KBM-7 (cell line): ENCODE data around the gene GAREM1.
"Not testable (repeated sequence)": the region's sequence is repeated elsewhere in the genome, so short reads cannot be mapped to it uniquely, and the experiment has no call there.

Source experiments
- DNase-seq: peaks from one replicate; pipeline ENCODE4 v3.0.0-alpha.2; 2015
- in situ Hi-C: fragments of 300-500 bp; cut with MboI; formaldehyde crosslinking; loops from 2 replicates; pipeline ENCODE4 v1.14.3; 2020; ENCODE audit warnings: low sequenced_read_pairs, low pct_unique_long_range_greater_than_20kb, mixed read lengths

GAREM1 gene

DNA sequence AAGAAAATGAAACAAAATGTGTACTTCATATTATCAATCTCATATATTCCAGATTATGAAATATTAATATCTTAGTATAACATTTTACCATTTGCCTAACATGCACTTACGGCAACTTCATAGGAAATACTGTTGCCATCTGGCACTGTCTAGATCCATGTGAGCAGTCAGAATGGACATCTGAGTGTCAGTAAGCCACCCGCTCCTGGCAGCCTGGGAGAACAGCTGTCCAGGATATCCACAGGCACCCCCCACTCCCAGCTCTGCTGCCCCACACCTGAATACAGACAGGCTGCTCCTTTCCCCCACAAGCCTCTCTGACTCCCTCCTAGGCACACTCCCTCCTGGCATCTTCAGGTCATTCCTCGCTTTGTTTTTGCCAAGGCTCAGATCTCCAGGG, 127.0 kb downstream of the GAREM1 start:
- no peak for DNase-seq
- in situ Hi-C loops: no loop called here

DNA sequence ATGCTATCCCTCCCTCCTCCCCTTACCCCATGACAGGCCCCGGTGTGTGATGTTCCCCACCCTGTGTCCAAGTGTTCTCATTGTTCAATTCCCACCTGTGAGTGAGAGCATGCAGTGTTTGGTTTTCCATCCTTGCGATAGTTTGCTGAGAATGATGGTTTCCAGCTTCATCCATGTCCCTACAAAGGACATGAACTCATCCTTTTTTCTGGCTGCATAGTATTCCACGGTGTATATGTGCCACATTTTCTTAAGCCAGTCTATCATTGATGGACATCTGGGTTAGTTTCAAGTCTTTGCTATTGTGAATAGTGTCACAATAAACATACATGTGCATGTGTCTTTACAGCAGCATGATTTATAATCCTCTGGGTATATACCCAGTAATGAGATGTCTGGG, 129.6 kb downstream of the GAREM1 start:
- DNase-seq, in situ Hi-C loops: not testable (repeated sequence)

DNA sequence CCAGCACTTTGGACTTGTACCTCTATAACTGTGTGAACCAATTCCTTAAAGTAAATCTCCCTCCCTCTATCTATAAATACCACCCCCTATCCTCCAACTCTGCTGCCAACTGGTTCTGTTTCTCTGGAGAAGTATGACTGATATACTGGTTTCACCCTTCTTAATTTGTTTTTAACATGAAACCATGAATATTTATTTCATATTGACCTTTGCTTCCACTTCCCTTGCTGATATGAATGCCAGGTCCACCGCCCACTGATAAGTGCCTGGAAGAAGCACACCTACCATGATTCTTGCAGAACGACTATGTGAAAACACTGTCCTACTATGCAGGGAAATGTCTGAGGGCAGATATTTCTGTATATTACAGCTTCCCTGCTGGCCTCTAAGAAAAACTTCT, 131.6 kb downstream of the GAREM1 start:
- in situ Hi-C loops: no loop called here
- DNase-seq: no peak

DNA sequence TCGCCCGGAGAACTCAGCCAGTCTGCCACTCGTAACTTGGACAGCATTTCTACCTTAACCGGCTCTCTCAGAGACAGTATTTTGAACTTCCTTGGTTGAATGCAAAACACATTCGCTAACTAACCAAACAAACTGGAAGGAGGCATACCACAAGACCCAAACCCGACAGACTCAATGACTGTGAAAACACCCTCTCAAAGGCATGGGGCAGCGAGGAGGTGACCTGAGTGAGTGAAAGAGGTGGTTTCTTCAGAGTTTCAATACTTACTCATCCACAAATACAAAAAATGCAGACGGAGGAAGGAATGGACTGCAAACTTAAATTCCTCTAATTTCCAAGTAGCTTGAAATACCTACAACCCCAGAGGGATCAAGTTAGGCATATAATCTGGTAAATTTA, 132.9 kb downstream of the GAREM1 start:
- DNase-seq: no peak
- in situ Hi-C loops: no loop called here

- in situ Hi-C loops: no loop called here
Measured at GRCh38 chr18:32337347-32337746, 133.3 kb downstream of the GAREM1 start.

DNA sequence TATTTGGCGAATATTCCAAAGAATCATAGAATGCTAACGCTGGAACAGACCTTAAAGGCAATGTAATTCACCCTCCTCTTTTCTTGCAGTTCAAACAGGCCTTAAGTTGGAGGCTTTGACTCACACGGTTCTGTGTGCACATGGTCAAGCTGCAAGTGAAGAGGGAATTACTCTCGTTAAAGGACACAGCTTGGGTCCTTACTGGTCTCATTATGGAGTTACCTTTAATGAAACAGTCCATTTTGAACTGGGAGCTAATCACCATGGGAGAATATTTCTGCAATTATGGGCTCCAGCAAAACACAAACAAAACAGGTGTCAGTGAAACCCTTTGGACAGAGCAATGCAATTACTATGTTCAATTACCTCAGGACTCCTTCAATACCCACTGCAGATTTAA, 135.5 kb downstream of the GAREM1 start:
- no peak for DNase-seq

More at GRCh38 chr18:32337347-32337746, 133.3 kb downstream of the GAREM1 start:
- no peak for DNase-seq

GRCh38 chr18:32333781-32334180, 136.9 kb downstream of the GAREM1 start:
- no peak for DNase-seq
- in situ Hi-C loops: no loop called here

More for the DNA sequence above, 135.5 kb downstream of the GAREM1 start:
- in situ Hi-C loops: no loop called here

DNA sequence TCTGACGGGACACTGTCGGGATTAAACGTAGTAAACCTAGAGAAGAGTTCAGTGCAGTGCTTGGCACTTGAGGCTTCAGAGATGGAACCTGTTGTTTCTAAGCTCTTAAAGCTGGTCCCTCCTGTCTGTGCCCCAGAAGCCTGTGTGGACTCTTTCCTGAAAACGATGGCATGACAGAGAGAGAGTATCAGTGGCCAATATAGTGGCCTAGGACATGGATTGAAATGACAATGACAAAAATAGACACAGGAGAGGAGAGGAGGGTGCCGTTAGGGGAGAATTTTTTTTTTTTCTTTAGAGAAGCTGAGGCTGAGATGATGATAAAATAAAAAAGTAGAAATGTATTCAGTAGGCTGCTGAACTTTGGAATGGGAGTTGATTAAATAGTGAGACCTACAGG, 138.0 kb downstream of the GAREM1 start:
- in situ Hi-C loops: no loop called here
- no peak for DNase-seq

- in situ Hi-C loops: no loop called here
- no peak for DNase-seq
Measured at GRCh38 chr18:32328974-32329373, 141.7 kb downstream of the GAREM1 start.

DNA sequence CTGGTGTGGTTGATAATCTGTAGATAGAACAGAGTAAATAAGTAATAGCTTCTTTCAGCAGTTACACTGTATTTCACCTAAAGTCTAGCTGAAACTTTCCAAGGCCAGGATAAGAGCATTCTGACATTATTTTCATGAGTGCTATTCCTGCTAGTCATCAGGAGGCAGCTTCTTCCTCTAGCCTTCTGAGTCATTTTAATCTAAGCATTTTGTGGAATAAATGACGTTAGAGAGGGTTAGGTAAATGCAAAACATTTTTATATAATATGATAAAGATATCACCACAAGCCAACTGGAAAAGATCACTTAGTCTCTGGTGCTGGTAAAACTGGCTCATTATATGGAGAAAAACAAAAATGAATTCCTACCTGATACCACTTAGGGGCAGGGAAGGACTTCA, 142.3 kb downstream of the GAREM1 start:
- DNase-seq: no peak
- in situ Hi-C loops: no loop called here

- in situ Hi-C loops: no loop called here
- no peak for DNase-seq
Measured at GRCh38 chr18:32326450-32327308, 144.0 kb downstream of the GAREM1 start.

- DNase-seq: no peak
- in situ Hi-C loops: no loop called here
Measured at GRCh38 chr18:32324181-32324580, 146.5 kb downstream of the GAREM1 start.

GRCh38 chr18:32321826-32322225, 148.9 kb downstream of the GAREM1 start:
- in situ Hi-C loops: no loop called here
- no peak for DNase-seq

DNA sequence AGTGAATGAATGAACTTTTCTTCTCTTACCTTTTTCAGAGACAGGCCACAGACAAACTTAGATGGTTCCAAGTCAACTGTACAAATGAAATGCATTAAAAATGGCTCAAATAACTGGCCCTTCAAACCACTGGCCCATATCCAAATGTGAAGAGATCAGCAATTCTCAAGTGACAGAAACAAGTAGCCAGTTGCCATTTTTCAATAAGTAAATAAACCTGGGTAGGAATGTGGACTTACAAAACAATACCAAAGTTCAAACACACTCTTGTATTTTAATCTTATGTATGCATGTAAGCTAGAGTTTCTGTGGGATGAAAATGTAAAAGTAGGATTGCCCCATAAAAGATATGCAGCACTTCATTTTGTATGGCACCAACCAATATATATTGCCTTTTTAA, 151.6 kb downstream of the GAREM1 start:
- in situ Hi-C loops: no loop called here

DNA sequence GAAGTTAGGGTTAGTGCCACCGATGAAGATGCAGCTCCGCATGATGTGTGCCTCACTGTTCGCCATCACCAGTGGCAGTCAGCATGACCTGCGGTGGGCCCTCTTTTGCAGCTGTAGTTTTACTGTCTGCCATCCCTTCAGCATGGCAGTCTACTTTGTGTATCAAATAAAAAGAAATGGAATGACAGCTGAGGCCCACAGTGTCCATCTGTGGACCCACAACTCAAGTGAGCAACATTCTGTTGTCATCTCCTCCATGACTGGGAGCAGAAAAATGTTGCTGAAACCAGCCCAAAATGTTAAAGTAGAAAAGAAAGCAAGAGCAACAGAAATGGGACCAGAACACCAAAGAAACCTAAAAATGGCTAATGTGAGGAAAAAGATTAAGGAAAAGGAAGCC, 152.1 kb downstream of the GAREM1 start:
- DNase-seq: no peak
- in situ Hi-C loops: no loop called here

More for the DNA sequence above, 151.6 kb downstream of the GAREM1 start:
- DNase-seq: no peak

- in situ Hi-C loops: no loop called here
Measured at GRCh38 chr18:32317651-32318050, 153.0 kb downstream of the GAREM1 start.

DNA sequence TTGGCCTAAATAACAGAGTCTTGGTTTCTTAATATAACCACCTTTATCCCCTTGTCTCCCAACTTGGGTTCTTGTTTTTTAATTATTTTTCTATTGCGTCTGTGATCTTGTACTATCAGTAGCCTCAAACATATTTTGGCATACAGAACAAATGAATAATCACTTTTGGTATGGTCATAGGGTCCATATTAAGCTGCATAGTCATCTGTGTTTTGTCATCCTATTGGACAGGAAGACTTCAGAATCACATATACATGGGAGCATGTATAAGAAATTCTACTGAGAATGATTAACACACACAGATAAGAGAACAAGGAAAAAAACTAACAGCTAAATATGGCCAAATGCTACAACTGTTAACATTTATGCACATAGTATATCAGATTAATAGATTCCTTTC, 154.8 kb downstream of the GAREM1 start:
- no peak for DNase-seq
- in situ Hi-C loops: no loop called here

More at GRCh38 chr18:32317651-32318050, 153.0 kb downstream of the GAREM1 start:
- no peak for DNase-seq

DNA sequence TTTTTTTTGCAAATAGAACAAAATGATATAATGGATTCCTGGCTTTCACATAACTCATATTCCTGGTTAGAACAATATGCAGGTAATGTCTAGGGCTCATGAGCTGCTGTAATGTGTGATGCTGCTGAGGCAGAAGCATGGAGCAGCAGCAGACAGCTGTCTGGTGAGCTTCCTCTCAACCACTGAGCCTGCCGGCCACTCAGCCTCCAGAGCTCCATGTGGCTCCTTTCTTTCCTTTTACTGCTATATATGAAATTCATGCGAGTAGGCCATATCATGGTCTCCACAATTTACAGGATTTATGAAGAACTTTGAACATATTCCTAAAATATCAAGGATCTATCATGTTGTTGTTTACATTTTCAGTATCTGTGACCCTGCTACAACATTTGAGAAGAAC, 159.9 kb downstream of the GAREM1 start:
- in situ Hi-C loops: no loop called here
- DNase-seq: no peak

- DNase-seq: no peak
Measured at GRCh38 chr18:32310101-32310500, 160.6 kb downstream of the GAREM1 start.

GRCh38 chr18:32308493-32309120, 162.1 kb downstream of the GAREM1 start:
- DNase-seq: no peak
- in situ Hi-C loops: no loop called here

More at GRCh38 chr18:32310101-32310500, 160.6 kb downstream of the GAREM1 start:
- in situ Hi-C loops: no loop called here
